Measurements from ENCODE around the gene PLEKHN1.
A peak's percentile ranks its signal among the peaks of the same experiment; 100 is the strongest.
"Not testable (repeated sequence)": the region's sequence is repeated elsewhere in the genome, so short reads cannot be mapped to it uniquely, and the experiment has no call there.

PLEKHN1 gene

DNA sequence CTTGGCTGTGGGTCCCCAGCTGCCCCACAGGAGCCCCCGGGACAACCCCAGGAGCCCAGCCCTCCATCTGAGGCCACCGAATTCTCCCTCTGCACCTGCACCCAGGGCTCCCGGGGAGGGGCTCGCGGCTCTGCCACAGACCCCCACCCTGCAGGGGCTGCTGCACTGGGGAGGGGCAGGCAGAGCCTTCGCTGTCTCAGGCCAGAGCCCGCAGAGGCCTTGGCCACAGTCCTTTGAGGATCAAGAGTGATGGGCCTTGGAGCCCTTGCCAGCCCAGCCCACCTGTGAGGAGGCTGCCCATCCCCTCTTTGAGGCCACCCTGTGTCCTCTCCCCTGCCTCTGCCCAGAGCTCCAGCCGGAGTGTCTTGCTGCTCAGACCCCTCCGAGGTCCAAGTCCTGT lies 9.1 kb downstream of the PLEKHN1 start:
- DNase-seq, result no peak

- DNase-seq, result peak; percentile 39 to 49
Observed at GRCh38 chr1:975896-976683, 9.8 kb downstream of the PLEKHN1 start.

DNA sequence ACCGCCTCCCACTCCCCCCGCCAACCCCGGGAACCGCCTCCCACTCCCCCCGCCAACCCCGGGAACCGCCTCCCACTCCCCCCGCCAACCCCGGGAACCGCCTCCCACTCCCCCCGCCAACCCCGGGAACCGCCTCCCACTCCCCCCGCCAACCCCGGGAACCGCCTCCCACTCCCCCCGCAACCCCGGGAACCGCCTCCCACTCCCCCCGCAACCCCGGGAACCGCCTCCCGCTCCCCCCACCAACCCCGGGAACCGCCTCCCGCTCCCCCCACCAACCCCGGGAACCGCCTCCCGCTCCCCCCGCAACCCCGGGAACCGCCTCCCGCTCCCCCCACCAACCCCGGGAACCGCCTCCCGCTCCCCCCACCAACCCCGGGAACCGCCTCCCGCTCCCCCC lies 10.5 kb downstream of the PLEKHN1 start:
- DNase-seq, result not testable (repeated sequence)

- no peak for DNase-seq
Observed at GRCh38 chr1:978069-978834, 12.0 kb downstream of the PLEKHN1 start.

DNA sequence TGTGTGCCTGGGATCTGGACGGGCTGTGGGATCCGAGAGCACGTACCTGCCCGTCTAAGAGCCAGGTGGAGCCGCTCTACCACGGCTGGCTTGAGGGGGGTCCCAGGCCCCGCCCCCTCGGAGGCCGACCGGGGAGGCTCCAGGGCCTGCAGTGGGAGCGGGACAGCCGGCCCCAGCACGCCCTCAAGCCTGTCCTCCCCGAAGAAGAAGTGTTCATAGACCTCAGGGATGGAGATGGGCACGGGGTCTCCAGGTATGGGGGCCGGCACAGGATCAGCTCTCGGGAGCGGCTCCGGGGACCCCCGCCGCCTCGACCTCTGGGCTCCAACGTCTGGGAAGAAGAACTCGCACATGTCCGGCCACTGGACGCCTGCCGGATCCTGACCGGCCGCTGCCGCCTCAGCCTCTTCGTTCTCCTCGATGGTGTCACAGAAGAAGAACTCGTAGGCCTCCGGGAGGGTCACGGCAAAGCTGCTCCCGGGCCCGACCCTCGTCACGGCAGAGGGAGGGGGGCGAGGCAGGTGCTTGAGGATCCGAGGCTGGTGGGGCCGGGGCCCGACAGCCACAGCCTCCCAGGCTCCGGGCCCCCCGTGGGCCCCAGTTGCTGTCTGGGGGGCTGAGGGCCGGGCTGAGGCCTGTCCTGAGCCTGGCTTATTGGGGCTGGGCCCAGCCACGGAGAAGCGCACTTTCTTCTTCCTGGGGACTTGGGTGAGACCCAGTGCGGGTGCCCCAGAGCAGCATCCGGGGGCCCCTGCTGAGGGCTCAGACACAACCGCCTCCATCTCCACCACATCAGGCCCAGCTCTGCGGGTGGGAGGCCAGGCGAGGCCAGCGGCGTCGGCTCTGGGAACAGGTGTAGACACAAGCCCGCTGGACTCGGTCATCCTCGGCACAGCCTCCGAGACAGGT lies 12.8 kb downstream of the PLEKHN1 start:
- DNase-seq, result no peak

- no peak for DNase-seq
Observed at GRCh38 chr1:979744-980072, 13.4 kb downstream of the PLEKHN1 start.

- DNase-seq, result no peak
Observed at GRCh38 chr1:980137-980571, 13.9 kb downstream of the PLEKHN1 start.

GRCh38 chr1:980602-981395 lies 14.5 kb downstream of the PLEKHN1 start:
- no peak for DNase-seq

DNA sequence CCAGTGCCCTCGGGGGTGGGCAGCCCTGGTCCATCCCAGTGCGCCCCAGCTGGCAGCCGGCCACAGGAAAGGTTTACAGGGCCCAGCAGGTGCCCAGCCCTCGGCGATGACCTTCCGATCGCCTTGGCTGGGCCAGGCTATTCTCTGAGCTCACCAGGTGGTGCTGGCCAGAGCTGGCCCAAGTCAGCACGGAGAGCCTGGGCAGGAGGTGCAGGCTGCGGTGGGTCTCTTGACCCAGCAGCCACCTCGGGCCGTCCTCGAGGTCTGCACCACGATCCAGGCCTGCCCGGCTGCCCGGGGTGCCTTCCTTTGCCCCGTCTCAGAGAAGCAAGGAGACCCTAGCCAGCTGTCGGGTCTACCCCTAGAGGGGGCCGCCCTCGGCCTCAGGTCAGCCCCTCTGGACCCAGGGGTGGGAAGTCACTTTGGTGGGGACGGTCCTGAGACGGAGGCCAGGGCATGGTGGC lies 15.2 kb downstream of the PLEKHN1 start:
- no peak for DNase-seq

- no peak for DNase-seq
Observed at GRCh38 chr1:981955-982558, 15.8 kb downstream of the PLEKHN1 start, which contains the start of gene PERM1. Gene PERM1 (minus strand): TSS chr1:982093. CDS start chr1:981029, 1,064 bp downstream.

DNA sequence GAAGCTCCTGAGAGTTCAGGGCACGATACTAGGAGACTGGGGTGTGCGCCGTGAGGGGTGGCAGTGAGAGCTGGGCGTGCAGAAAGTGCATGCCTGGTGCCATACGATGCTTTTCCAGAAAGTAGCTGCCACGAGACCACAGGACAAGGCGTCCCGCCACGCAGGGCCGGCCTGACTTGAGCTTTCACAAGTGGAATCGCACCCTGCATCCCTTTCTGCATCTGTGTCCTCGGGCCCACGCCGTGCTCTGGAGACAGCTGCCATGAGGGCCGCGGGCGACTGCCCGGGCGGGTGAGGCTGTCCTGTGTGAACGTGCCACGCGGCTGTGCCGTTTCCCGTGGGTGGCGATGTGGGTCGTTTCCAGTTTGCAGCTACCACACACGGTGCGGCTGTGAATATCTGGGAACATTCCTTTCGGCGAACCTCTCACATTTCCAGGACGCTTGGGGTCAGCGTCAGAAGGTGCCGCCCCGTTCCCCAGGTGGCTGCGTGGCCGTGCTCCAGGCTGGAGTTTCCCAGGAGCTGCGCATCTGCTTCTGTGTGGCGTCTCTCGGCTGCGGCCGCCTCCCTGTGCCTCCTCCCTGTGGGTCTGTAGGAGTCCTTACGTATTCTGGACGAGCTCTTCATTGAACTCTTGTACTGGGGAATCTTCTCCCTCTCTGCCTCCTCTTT lies 16.6 kb downstream of the PLEKHN1 start:
- DNase-seq, result no peak

DNA sequence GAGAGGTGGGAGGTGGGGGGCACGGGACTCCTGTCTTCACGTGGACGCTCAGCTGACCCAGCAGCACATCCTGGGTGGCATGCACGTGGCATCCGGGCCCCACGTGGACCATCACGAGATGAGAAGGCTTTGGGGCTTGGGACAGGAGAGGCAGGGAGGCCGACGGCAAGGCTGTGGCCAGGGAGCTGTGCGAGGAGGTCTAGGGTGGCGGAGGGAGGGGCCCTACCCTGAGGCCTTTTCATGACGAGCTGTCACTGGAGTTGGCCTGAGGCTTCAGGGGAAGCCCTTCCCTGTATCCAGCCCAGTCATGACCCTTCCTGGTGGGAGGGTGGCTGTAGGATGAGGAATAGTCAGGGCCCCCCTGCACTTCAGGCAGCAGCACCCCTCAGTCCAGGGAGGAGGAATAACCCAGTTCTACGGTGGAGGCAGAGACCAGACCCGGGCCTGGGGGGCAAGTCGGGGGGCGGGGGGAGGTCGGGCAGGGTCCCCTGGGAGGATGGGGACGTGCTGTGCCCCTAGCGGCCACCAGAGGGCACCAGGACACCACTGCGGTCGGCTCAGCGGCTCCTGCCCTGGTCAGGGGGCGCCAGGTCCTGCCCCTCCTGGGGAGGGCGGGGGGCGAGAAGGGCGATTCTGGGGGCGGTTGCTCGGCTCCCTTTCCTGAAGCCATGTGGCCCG lies 17.7 kb downstream of the PLEKHN1 start:
- no peak for DNase-seq

GRCh38 chr1:984476-984814 lies 18.2 kb downstream of the PLEKHN1 start:
- DNase-seq, result no peak

DNA sequence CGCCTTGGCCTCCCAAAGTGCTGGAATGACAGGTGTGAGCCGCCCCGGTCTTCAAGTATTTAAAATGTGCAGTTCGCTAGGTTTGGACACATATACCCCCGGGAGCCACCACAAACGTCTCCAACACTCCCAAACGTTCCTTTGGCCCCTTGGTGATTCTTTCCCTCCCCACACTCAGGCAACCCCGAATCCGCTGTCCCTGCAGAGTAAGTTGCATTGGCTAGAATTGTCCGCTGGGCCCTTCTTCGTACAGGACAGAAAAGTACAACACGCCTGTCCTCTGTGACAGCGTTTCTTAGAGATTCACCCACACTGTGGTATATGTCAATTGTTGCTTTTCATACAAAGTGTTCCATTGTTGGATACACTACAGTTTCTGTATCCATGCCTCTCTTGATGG lies 18.8 kb downstream of the PLEKHN1 start:
- DNase-seq, result no peak

DNA sequence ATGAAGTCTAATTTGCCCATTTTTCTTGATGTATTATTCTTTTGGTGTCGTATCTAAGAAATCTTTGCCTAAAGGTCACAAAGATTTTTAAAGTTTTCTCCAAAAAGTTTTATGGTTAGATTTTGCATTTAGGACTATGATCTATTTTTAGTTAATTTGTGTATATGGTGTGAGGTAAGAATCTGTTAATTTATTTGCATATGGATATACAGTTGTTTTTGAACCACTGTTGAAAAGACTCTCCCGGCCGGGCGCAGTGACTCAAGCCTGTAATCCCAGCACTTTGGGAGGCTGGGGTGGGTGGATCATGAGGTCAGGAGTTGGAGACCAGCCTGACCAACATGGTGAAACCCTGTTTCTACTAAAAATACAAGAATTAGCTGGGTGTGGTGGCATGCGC lies 21.8 kb downstream of the PLEKHN1 start:
- not testable (repeated sequence) for DNase-seq

GRCh38 chr1:991275-991674 lies 25.0 kb downstream of the PLEKHN1 start:
- not testable (repeated sequence) for DNase-seq

DNA sequence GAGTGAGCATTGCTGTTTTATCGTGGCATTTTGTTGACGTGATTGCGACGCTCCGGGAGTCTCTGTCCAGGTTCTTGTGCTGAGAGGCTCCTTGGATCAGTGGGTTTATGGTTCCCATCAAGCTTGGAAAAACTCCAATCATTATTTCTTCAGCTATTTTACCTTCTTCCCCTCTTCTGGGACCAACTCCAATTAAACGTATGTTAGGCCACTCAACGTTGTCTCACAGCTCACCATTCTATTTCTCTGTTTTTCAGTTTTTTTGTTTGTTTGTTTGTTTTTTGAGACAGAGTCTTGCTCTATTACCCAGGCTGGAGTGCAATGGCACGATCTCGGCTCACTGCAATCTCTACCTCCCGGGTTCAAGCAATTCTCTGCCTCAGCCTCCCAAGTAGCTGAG lies 25.6 kb downstream of the PLEKHN1 start:
- DNase-seq, result no peak

- no peak for DNase-seq
Observed at GRCh38 chr1:992362-992761, 26.1 kb downstream of the PLEKHN1 start.

DNA sequence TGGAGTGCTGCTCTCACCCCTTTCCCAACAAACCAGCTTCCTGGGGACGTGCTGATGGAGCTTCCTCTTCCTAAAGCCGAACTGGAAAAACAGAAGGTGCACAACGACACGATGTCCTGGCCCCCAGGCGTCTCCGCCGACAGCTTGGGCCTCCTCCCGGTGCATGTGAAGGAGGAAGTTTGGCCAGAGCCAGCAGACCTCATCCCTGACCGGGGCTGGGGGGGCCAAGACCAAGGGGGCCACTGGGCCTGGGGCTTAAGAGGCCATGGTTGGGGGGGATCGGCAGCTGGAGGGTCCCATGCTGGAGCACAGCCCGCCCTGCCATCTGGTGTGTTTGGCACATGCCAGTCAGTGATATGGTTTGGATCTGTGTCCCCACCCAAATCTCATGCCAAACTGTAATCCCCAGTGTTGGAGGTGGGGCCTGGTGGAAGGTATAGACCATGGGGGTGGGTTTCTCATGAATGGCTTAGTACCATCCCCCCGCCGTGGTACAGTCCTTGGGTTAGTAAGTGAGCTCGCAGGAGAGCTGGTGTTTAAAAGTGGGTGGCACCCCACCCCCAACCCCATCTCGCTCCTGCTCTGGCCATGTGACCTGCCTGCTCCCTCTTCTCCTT lies 27.2 kb downstream of the PLEKHN1 start:
- no peak for DNase-seq

DNA sequence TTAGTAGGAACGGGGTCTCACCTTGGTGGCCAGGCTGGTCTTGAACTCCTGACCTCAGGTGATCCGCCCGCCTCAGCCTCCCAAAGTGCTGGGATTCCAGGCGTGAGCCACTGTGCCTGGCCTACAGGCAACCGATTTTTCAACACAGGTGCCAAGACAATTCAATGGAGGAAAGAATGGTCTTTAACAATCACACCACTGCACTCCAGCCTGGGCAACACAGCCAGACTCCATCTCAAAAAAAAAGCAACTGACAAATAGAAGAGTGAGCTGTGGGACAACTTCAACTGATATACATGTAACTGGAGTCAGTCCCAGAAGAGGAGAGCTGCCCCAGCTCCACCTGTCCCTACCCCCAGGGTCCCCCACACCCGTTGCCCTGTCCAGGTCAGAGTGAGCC lies 28.3 kb downstream of the PLEKHN1 start:
- not testable (repeated sequence) for DNase-seq

Measured in NCI-H2081 (cell line).